Measurements from ENCODE around the gene FER.

GRCh38 chr5:109146591-109146990 is 398.9 kb downstream of the FER start:
- TF ChIP-seq, protein P1, sequence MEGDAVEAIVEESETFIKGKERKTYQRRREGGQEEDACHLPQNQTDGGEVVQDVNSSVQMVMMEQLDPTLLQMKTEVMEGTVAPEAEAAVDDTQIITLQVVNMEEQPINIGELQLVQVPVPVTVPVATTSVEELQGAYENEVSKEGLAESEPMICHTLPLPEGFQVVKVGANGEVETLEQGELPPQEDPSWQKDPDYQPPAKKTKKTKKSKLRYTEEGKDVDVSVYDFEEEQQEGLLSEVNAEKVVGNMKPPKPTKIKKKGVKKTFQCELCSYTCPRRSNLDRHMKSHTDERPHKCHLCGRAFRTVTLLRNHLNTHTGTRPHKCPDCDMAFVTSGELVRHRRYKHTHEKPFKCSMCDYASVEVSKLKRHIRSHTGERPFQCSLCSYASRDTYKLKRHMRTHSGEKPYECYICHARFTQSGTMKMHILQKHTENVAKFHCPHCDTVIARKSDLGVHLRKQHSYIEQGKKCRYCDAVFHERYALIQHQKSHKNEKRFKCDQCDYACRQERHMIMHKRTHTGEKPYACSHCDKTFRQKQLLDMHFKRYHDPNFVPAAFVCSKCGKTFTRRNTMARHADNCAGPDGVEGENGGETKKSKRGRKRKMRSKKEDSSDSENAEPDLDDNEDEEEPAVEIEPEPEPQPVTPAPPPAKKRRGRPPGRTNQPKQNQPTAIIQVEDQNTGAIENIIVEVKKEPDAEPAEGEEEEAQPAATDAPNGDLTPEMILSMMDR (optimal IDR thresholded peaks at IDR 0.05 in 1 of 3, IDR thresholded peaks at IDR 0.05 in 1 of 3, conservative IDR thresholded peaks at IDR 0.05 in 1 of 3; ENCODE audit: extremely low read depth in 1 of 3, insufficient read depth in 2 of 3, low read length in 3 of 3), result no peak
- no peak for TF ChIP-seq EZH2 (IDR thresholded peaks at IDR 0.05; ENCODE audit: low read length)

Measured in keratinocyte (primary cell).